HG02885 (cell line): Measurements from ENCODE around the gene ENTREP1.
"Not testable (repeated sequence)": the region's sequence is repeated elsewhere in the genome, so short reads cannot be mapped to it uniquely, and the experiment has no call there.

Experiments used
- ATAC-seq: cut with Tn5 transposase; IDR thresholded peaks from one replicate; pipeline ENCODE4 v1.9.1; 2021; ENCODE audit warnings: mild to moderate bottlenecking; ENCODE audit not compliant: unreplicated experiment, poor library complexity

Gene ENTREP1, protein sequence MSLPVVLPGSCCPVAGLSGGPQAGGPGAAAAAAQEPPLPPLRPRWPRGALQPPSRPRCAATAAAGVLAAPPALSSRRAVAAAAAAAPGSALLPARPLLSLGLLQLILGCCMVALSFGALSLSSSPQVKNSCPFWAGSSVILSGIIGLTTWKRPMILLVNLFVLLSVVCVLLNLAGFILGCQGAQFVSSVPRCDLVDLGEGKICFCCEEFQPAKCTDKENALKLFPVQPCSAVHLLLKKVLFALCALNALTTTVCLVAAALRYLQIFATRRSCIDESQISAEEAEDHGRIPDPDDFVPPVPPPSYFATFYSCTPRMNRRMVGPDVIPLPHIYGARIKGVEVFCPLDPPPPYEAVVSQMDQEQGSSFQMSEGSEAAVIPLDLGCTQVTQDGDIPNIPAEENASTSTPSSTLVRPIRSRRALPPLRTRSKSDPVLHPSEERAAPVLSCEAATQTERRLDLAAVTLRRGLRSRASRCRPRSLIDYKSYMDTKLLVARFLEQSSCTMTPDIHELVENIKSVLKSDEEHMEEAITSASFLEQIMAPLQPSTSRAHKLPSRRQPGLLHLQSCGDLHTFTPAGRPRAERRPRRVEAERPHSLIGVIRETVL

DNA sequence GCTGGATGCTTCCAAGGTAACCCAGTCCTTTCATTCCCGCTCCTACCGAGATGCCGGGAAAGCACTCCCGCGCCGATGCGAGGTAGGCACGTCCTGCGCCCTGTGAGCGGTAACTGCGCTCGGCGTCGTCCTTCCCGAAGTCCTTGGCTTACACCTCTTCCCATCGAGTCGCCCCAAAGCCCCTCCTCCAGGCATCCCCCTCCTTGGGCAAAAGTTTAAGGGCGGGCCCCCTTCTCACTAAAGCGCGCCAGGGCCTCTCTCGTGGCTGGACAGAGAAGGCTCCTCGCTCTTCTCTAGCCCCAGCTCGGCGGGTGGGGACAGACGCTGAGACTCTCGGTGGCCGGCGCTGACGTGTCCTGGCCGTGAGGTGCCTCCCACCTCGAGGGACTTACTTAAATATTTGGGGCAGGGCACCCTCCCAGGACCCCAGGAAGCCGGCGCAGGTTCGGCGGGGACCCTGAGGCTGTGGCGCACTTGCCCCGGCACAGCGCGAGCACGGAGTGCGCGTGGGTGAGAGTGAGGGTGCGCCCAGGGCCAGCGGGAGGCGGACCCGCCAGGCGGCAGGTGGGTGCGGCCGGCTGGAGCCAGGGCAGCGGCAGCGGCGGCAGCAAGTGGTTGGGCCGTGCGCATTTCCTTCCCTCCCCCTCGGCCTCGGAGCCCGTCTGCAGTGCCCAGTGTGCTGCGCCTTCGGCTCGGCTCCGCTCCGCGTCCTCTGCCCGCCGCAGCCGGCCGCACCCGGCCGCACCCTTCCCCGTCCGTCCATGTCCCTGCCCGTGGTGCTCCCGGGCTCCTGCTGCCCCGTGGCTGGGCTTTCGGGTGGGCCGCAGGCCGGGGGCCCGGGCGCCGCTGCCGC lies at the start of gene ENTREP1:
TSS of gene ENTREP1 (plus strand) at position 667 of the 853 bp plus-strand sequence. CDS start at position 762, 95 bp downstream.
- no peak for ATAC-seq

DNA sequence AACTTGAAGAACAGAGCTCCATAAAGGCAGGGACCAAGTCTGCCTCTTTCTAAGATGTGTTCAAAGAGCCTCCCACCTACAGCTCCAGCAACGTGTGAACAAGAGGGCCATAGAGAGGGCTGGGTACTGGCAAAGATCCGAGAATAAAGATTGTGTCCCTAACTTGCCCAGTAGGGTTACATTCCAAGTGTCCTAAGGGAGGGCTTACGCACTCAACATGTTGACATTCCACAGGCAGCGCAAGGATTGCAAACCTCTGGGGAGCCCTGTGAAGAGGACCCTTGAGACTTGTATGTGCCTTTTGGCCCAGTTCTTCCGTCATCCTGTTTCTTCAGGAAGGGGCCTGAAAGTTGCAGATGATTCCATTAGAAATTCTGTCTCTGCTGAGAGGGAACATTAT lies 48.2 kb upstream of the ENTREP1 start:
- no peak for ATAC-seq

DNA sequence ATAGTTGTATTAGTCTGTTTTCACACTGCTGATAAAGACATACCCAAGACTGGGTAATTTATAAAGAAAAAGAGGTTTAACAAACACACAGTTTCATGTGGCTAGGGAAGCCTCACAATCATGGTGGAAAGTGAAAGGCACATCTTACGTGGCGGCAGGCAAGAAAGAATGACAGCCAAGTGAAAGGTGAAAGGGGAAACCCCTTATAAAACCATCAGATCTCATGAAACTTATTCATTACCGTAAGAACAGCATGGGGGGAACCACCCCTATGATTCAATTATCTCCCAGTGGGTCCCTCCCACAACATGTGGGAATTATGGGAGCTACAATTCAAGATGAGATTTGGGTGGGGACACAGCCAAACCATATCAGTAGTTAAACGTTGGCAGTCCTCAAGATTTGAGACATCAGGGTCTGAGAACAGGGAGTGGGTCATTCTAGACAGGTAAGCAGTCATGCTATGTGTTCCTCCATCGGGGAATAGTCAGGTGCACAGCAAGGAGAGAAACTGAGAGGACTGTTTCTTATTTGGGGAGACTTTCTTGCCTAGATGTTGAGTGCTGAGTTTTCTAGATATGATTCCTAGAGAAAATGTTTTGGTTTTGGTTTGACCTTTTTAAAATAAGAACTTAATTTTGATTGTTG lies 45.8 kb upstream of the ENTREP1 start:
- ATAC-seq, result peak; percentile 73

DNA sequence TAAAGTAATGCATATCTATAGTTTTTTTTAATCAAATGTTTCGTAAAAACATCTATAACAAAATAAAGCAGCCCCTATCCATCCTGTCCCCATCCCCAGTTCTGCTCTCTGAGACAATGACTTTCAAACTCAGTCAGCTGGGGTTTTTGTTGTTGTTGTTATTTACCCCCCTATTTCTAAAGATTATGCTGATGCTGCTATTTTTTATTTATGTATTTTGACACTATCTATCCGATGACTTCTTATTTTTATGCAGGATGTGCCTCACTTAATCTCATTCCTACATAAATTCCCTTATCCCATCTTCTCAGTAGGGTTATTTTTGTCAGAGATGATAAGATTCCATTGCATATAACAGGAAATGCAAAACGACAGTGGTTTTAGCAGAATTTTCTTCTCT lies 45.3 kb upstream of the ENTREP1 start:
- ATAC-seq, result no peak

DNA sequence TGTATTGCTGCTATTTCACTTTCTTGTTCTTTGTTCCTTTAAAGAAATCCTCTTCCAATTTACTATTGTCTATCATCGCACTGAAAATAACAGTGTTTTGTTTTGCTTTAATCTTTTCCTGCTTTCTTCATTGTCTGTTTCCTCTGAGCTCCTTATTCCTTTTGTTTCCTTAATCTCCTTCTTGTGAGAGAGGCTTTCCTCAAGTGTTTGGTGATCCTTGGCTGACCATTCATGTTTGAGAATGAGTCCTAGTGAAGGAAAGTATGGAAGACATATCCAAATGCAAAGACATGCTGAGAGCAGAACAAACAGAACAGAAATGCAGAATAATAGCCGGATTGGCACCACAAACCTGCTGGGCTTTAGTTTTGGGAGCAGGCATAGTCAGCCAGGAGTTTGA lies 42.0 kb upstream of the ENTREP1 start:
- no peak for ATAC-seq

DNA sequence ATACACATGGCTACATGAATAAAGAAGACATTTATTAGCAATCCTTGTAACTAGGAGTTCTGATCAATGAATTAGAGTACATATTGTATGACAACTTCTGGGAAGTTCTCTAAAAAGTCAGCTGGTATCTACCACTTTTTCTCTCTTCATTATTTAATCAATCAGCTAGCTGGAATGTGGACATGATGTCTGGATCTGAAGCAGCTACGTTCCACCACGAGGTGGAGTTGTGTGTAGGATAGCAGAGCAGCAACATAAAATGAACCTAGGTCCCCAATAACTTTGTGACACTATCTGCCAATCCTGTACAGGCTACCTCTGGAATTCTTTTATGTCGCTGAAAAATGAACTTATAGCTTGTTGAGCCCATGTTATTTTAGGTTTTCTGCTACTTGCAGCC lies 32.9 kb upstream of the ENTREP1 start:
- no peak for ATAC-seq

DNA sequence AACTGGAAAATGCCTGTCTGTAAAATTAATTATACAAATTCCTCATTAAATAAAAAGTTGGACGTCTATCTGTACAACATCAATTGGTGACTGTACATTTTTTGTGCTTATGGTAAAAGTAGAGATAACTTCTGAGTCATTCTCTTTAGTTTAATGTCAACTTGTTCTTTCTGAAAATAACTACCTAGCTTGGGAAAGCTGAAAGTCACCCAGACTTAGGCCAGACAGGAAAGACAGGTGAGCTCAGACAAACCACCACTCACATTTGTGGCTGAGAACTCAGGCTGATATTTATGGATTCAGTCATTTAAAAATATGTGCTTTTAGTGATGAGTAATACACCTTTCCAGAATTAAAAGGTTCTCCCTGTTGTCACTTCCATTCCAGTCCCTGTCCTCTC lies 31.9 kb upstream of the ENTREP1 start:
- ATAC-seq, result no peak

DNA sequence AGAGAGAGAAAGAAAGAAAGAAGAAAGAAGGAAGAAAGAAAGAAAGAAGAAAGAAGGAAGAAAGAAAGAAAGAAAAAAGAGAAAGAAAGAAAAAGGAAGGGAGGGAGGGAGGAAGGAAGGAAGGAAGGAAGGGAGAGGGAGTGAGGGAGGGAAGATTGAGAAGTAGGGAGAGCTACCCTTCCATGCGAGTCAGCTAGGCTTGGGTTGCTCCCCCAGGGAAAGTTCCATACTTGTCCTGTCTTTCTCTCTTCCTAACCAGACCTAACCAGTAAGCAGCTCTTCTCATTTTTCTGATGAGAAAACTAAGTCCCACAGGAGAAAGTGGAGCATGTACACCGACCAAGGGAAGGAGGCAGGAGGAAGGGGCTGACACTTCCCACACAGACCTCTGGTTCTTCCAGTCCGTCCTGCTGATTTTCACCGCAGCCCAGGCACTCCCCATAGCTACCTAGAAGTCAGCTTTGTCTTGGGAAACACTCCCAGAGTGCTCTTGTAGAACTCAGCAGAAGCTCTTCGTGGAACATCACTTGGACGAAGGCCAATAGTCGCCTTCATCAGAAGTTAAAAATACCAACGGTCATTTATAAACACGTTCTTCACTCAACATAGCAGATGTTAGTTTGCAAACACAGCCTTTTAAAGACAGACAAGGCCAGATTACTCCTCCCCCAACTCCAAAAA lies 29.0 kb upstream of the ENTREP1 start:
- ATAC-seq, result no peak

DNA sequence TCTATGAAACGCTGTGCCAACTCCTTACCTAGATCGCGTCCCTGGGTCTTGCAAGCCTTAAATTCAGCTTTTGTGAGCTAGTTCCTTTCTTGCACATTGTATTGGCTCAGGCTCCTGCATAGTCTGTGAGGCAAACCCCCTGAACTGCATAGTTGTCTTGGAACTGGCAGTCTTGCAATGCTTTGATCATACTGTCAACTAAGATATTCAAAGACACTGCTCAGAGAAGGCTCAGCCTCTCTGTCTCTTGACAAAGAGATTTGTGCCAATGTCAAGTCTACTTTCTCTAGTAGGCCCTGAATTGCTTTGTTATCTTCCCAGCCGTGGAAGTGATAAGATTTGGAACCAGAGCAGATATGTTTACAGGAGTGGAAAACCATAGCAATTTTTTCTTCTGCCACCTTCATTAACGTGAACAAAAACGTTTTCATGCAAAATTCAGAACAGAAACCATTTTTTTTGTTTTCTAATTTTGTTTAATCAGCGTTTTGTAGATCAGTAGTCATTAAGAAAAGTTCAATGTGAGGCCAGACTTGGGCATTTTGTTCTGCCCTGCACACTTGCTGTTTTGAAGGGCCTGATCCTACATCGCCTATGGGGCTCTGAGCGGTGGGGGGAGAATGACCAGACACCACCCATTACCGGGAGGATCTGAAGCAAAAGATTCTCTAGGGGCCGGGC lies 27.6 kb upstream of the ENTREP1 start:
- ATAC-seq, result no peak

DNA sequence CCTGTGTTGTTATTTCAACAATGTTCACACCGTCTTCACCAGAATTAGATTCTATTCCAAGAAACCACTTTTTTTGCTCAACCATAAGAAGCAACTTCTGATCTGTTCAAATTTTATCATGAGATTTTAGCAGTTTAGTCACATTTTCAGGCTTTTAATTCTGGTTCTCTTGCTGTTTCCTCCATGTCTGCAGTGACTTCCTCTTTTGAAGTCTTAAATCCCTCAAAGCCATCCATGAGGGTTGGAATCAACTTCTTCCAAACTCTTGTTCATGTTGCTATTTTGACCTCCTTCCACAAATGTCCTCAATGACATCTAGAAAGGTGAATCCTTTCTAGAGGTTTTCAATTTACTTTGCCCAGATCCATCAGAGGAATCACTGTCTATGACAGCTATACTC lies 25.7 kb upstream of the ENTREP1 start:
- ATAC-seq, result no peak

DNA sequence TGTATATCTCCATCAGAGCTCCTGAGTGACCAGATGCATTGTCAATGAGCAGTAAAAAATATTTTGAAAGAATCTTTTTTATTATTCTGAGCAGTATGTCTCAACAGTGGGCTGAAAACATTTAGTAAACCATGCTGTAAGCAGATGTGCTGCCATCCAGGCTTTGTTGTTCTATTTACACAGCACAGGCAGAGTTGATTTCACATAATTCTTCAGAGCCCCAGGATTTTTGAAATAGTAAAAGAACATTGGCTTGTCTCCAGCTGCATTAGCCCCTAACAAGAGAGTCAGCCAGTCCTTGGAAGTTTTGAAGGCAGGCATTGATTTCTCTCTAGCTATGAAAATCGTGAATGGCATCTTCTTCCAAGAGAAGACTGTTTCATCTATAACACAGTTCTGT lies 25.2 kb upstream of the ENTREP1 start:
- ATAC-seq, result no peak

DNA sequence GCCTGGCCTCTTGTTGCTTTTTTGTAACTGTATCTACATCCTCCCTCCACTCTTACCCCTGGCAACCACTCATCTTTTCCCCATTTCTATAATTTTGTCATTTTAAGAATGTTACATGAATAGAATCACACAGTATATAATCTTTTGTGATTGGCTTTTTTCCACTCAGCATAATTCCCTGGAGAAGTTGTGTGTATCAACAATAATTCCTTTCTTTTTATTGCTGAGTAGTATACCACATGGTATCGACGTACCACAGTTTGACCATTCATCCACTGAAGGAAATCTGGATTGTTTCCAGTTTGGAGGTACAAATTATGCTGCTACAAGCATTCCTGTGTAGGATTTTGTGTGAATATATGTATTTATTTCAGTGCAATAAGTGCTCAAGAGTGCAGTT lies 21.7 kb upstream of the ENTREP1 start:
- no peak for ATAC-seq

DNA sequence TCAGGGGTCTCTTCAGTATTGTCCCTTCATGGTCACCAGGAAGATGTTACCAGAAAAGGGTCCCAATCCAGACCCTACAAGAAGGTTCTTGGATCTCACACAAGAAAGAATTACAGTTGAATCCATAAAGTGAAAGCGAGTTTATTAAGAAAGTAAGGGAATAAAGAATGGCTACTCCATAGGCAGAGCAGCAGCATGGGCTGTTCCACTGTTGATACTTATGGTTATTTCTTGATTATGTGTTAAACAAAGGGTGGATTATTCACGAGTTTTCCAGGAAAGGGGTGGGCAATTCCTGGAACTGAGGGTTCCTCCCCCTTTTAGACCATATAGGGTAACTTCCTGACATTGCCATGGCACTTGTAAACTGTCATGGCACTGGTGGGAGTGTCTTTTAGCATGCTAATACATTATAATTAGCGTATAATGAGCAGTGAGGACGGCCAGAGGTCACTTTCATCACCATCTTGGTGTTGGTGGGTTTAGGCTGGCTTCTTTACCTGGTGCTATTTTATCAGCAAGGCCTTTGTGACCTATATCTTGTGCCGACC lies 18.0 kb upstream of the ENTREP1 start:
- not testable (repeated sequence) for ATAC-seq

DNA sequence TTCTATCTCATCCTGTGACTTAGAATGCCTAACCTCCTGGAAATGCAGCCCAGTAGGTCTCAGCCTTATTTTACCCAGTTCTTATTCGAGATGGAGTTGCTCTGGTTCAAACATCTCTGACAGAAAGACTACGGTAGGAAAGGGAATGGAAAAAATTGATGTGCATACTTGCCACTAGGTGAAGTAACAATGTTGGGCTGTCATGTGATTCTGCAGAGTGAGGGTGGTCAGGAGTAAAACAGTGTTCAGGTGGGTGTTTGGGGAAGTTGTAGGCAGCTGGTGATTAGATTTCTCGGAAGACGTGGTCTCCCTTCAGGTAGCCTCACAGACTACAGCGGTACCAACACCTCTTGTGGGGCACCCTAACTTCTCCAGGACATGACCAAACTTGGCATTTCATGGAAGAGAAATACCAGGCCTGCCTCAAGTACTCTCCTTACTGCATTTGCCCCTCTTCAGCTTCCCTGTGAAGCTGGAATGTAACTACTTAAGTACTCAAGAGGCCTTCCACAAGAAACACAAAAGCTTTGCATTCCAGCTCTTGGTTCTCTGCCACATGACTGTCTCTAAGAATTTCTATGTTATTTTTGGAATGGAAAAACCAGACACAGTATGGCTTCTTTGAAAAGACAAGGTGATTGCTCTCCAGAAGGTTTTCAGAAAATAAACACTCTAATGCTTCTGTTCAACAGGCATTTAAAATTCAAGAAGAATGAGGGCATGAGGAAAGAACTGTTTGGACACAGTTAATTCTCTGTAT lies 17.4 kb upstream of the ENTREP1 start:
- no peak for ATAC-seq

DNA sequence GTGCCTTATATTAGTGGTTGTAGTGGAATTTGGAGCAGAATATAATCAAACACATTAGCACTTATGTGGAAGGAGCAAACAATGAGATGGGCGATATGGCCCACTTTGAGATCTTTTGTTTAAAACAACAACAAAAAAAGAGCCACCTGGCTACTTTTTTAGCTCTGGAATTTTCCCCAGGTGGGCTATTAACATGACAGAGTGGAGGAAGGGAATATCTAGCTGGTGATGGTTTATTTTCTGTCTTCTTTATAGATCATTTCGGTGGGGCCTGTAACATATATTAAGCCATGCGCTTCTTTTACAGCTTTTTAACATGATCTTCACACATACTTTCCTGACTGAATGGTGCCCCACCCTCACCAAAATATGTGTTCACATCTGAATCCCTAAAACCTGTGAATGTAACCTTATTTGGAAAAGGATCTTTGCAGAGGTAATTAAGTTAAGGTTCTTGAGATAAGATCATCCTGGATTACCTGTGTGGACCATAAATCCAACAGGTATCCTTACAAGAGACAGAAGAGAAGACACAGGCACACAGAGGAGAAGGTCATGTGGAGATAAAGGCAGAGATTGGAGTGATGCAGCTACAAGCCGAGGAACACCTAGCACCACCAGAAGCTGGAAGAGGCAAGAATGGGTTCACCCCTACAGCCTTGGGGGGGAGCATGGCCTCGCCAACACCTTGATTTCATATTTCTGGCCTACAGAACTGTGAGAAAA lies 16.6 kb upstream of the ENTREP1 start:
- ATAC-seq, result no peak

DNA sequence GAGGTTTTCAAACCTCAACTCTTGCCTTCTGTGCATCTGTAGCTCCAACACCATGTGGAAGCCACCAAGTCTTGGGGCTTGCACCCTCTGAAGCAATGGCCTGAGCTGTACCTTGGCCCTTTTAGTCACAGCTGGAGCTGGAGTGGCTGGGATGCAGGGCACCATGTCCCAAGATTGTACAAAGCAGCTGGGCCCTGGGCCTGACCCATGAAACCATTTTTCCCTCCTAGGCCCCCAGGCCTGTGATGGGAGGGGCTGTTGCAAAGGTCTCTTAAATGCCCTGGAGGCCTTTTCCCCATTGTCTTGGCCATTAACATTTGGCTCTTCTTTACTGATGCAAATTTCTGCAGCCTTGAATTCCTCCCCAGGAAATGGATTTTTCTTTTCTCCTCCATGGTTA lies 11.8 kb upstream of the ENTREP1 start:
- ATAC-seq, result no peak

DNA sequence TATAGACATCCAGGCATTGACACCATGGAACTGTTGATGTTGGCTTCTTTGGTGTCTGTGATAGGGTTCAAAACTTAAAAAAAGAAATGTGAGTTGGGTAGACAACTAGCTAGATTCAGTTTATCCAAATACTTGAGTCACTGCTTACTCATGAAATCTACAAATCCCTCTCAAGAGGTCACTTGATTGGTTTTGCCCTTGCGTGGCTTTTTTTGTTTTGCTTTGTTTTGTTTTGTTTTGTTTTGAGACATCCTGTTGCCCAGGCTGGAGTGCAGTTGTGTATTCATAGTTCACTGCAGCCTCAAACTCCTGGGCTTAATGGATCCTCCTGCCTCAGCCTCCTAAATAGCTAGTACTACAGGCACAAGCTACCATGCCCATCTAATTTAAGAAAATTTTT lies 10.5 kb upstream of the ENTREP1 start:
- no peak for ATAC-seq

DNA sequence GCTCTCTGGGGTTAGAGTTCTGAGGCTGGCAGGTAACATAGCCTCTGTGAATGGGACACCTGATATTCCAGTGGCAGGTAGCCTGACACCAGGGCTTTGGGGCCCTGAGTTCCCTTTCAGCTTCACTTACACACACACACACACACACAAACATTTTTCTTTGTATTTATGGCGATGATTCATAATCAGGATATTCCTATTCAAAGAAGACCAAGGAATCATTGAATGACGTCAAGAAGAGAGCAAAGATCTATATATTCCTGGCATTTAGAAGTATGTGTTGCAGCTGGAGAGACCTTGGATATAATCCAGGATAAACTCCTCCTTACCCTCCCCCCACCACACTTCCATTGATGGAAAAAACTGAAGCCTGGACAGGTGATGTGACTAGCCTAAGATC lies 7.9 kb upstream of the ENTREP1 start:
- no peak for ATAC-seq
